ENCODE data around the gene CHD1L. TPM values are rescaled to one million over a fixed set of nuclear protein-coding genes. Genes with fewer than 3 reads are reported as not detected.
"Not testable (repeated sequence)": the region's sequence is repeated elsewhere in the genome, so short reads cannot be mapped to it uniquely, and the experiment has no call there.

CHD1L gene
- total and polyA plus RNA-seq, 9 donors, result 8.5 to 30.9 (median 16.8) TPM

DNA sequence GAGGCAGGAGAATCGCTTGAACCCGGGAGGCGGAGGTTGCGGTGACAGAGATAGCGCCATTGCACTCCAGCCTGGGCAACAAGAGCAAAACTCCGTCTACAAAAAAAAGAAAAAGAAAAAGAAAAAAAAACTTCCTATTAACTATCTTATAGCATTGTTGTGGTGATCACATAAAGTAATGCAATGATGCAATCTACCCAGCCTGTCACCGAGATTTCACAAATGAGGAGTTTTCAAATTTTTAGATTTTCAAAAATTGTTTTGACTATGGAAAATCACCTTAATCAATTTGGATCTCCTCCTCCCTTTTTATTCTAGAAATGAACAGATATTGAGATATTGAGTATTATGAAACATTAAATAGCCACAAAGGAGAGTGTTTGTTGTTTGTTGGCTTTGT lies 25.3 kb upstream of the CHD1L start:
- Histone ChIP-seq H3K36me3 (no peaks in the 10 kb centered on the region), H3K27me3 (no peaks in the 10 kb centered on the region), H3K27ac (no peak overlapping the region), H3K4me1 (ENCODE audit: insufficient read depth) (no peaks in the 10 kb centered on the region), H3K9me3 (no peaks in the 10 kb centered on the region), H3K4me3 (no peak overlapping the region)
- intact Hi-C loops (cut with DNase I), result no loop called here
- DNase-seq, result no peak
- TF ChIP-seq, protein P1, sequence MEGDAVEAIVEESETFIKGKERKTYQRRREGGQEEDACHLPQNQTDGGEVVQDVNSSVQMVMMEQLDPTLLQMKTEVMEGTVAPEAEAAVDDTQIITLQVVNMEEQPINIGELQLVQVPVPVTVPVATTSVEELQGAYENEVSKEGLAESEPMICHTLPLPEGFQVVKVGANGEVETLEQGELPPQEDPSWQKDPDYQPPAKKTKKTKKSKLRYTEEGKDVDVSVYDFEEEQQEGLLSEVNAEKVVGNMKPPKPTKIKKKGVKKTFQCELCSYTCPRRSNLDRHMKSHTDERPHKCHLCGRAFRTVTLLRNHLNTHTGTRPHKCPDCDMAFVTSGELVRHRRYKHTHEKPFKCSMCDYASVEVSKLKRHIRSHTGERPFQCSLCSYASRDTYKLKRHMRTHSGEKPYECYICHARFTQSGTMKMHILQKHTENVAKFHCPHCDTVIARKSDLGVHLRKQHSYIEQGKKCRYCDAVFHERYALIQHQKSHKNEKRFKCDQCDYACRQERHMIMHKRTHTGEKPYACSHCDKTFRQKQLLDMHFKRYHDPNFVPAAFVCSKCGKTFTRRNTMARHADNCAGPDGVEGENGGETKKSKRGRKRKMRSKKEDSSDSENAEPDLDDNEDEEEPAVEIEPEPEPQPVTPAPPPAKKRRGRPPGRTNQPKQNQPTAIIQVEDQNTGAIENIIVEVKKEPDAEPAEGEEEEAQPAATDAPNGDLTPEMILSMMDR (IDR thresholded peaks at IDR 0.05), result no peak
- 86 to 99% (median 97%) methylated on average over 7 of the region's 7 CpGs for WGBS, 3 donors

DNA sequence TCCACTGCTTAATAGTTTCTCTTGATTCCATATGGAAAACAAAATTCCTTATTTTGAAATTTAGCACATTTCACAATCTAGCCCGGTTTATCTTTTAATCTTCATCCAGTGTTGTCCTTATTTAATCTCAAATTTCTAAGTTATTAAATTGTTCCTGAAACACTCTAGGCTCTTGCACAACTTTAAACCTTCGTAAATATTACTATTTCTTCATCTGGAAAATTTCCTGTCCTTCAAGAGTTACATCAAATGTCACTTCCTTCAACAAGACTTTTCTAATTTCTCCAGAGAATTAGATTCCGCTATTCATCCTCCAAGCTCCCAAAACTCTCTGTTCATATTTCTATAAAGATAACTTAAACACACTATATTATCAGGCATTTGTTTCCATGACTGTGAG lies 23.9 kb upstream of the CHD1L start:
- no peaks in the 10 kb centered on the region for H3K27me3 ChIP-seq
- no peaks in the 10 kb centered on the region for H3K36me3 ChIP-seq
- H3K9me3 ChIP-seq, result no peaks in the 10 kb centered on the region
- intact Hi-C loops (cut with DNase I), result no loop called here
- TF ChIP-seq, protein P1 (IDR thresholded peaks at IDR 0.05), result no peak
- no peak for TF ChIP-seq EP300 (IDR thresholded peaks at IDR 0.05)
- no peak for TF ChIP-seq POLR2A (IDR thresholded peaks at IDR 0.05)
- DNase-seq, result no peak
- no peaks in the 10 kb centered on the region for H3K4me1 ChIP-seq (ENCODE audit: insufficient read depth)
- no peak overlapping the region for H3K27ac ChIP-seq
- WGBS, 3 donors, result 60 to 63% (median 61%) methylated on average over 3 of the region's 3 CpGs
- no peak overlapping the region for H3K4me3 ChIP-seq

DNA sequence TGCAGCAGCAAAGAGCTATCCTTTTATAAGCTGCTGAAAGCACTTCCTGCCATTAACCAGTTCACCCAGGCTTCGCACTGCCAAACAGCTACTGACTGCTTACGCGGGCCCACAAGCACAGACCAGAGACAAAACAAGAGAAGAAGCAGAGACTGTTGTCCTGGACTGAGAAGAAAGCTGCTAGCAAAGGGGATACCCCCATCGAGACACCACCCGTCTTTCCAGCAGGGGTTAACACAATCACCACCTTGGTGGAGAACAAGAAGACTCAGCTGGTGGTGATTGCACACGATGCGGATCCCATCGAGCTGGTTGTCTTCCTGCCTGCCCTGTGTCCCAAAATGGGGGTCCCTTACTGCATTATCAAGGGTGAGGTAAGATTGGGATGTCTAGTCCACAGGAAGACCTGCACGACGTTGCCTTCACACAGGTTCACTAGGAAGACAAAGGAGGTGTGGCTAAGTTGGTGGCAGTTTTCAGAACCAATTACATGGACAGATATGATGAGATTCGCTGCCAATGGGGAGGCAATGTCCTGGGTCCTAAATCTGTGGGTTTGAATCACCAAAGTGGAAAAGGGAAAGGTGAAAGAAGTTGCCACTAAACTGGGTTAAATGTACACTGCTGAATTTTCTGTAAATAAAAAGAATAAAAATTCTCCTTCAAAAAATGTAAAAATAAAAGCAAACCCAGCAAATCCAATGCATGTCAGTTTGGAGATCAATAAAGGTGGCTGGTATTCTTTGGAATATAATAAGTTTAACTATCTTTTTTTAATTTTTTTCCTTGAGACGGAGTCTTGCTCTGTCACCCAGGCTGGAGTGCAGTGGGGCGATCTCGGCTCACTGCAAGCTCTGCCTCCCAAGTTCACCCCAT lies 18.5 kb upstream of the CHD1L start:
- no peaks in the 10 kb centered on the region for H3K9me3 ChIP-seq
- H3K4me3 ChIP-seq, result no peak overlapping the region
- DNase-seq, result no peak
- H3K27me3 ChIP-seq, result no peaks in the 10 kb centered on the region
- no peaks in the 10 kb centered on the region for H3K4me1 ChIP-seq (ENCODE audit: insufficient read depth)
- intact Hi-C loops (cut with DNase I), result no loop called here
- 61 to 69% (median 69%) methylated on average over 14 of the region's 14 CpGs for WGBS, 3 donors
- no peak for TF ChIP-seq POLR2A (IDR thresholded peaks at IDR 0.05)
- TF ChIP-seq, protein P1 (IDR thresholded peaks at IDR 0.05), result no peak
- TF ChIP-seq EP300 (IDR thresholded peaks at IDR 0.05), result no peak
- no peak overlapping the region for H3K27ac ChIP-seq
- H3K36me3 ChIP-seq, result no peaks in the 10 kb centered on the region

DNA sequence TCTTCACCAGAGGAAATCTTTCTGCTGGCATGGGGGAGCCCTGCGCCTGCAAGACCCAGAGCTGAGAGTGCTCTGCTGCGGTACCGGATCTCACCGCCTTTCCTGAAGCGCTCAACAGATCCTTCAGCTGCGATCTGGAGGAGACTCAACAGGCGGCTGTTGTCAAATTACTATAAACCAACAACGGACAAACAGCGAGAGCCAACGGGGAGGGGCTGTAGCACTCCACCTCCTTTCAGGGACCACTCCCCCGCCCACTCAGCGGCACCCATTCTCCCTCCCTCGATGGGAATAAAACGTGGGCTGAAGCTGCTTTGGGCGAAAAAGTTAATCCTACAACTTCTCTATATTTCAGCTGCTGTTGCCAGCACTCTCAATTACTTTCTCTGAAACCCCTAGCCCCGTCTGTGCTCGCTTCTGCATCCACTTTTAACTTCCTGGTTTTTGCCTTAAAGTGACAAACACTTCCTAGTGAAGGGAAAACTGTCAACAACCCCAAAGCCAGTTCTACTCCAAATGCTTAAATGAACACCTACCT lies 17.2 kb upstream of the CHD1L start, which contains the start of gene FMO5:
Gene FMO5, minus strand, starts transcription at position 147 of the 538 bp plus-strand sequence. CDS start 310 bp downstream, outside the sequence.
- 0 to 1% (median 0%) methylated on average over 17 of the region's 17 CpGs for WGBS, 3 donors
- Histone ChIP-seq H3K4me1 (ENCODE audit: insufficient read depth) (no peaks in the 10 kb centered on the region), H3K9me3 (no peaks in the 10 kb centered on the region), H3K4me3 (peak within 1 kb of the TSS; percentile 66), H3K36me3 (no peaks in the 10 kb centered on the region), H3K27me3 (no peaks in the 10 kb centered on the region), H3K27ac (peak within 1 kb of the TSS; percentile 27 to 81)
- intact Hi-C loops (cut with DNase I), result no loop called here
- DNase-seq, result peak; percentile 64 to 76 (median 73)
- no peak for TF ChIP-seq EP300 (IDR thresholded peaks at IDR 0.05)
- TF ChIP-seq, protein P1 (IDR thresholded peaks at IDR 0.05), result peak in 1 of 3 donors; percentile 37

DNA sequence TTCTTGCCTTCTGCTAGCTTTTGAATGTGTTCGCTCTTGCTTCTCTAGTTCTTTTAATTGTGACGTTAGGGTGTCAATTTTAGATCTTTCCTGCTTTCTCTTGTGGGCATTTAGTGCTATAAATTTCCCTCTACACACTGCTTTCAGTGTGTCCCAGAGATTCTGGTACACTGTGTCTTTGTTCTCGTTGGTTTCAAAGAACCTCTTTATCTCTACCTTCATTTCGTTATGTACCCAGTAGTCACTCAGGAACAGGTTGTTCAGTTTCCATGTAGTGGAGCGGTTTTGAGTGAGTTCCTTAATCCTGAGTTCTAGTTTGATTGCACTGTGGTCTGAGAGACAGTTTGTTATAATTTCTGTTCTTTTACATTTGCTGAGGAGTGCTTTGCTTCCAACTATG lies 11.5 kb upstream of the CHD1L start:
- H3K9me3 ChIP-seq; H3K36me3 ChIP-seq; H3K27me3 ChIP-seq; H3K4me1 ChIP-seq (ENCODE audit: insufficient read depth); H3K27ac ChIP-seq; intact Hi-C loops (cut with DNase I); DNase-seq; H3K4me3 ChIP-seq: not testable (repeated sequence)
- 87 to 90% (median 88%) methylated on average over 5 of the region's 5 CpGs for WGBS, 3 donors

DNA sequence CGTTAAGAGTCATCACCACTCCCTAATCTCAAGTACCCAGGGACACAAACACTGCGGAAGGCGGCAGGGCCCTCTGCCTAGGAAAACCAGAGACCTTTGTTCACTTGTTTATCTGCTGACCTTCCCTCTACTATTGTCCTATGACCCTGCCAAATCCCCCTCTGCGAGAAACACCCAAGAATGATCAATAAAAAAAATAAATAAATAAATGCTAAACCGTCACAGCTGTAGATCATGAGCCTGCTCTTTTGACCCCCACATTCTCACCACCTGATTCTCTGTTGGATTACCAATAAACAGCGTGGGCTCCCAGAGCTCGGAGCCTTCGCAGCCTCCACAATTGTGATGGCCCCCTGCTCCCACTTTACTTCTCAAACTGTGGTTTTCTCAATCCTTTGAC lies 8.6 kb upstream of the CHD1L start:
- DNase-seq; H3K27me3 ChIP-seq; H3K36me3 ChIP-seq; H3K9me3 ChIP-seq; intact Hi-C loops (cut with DNase I); H3K27ac ChIP-seq; H3K4me3 ChIP-seq; H3K4me1 ChIP-seq (ENCODE audit: insufficient read depth): not testable (repeated sequence)
- WGBS, 3 donors, result 79 to 88% (median 86%) methylated on average over 7 to 8 of the region's 8 CpGs

Data from ovary (tissue), 9 donors.